ENCODE measurements around the gene ZMYM2. TPM values are rescaled to one million over a fixed set of nuclear protein-coding genes. Genes with fewer than 3 reads are reported as not detected.
A peak's percentile ranks its signal among the peaks of the same experiment; 100 is the strongest.

Gene ZMYM2
- total and polyA plus RNA-seq, 2 of the 13 experiments (the other 11 are each of a cell fraction or from before 2014, with no cell fraction given) = 22.4 to 40.8 TPM

GRCh38 chr13:20101467-20102316 is 143.2 kb downstream of the ZMYM2 start:
- no peaks in the 10 kb centered on the region for H4K20me1 ChIP-seq (ENCODE audit: insufficient read depth, low read length)
- H3K9ac ChIP-seq (ENCODE audit: insufficient read depth, low read depth, low read length) = no peak overlapping the region
- no peak overlapping the region for H3K4me2 ChIP-seq (ENCODE audit: low read depth, low read length)
- ChIA-PET POLR2A (no interaction called here), CTCF (ENCODE audit: low intra/inter-chr PET ratio, low total read pairs) (no interaction called here)
- no peaks in the 10 kb centered on the region for H3K36me3 ChIP-seq (replicated peaks in 1 of 2; ENCODE audit: control insufficient read depth in 1 of 2, insufficient read depth in 2 of 2, low read length in 2 of 2)
- FAIRE-seq (no peak), DNase-seq (ENCODE audit: low spot score) (no peak), ATAC-seq (peak; percentile 46; the same call in 2 of the 3 replicates)
- H3K27me3 ChIP-seq (ENCODE audit: control insufficient read depth in 1 of 2, insufficient read depth in 2 of 2, low read length in 2 of 2) = peaks cover 0 to 3% of the 10 kb centered on the region in 2 experiments; a peak in 1 of 5 replicates
- no peak overlapping the region for H3K27ac ChIP-seq (ENCODE audit: extremely low read length, insufficient read depth, low read length)
- TF ChIP-seq CSRNP1 (CRISPR knock-in tag; IDR thresholded peaks at IDR 0.05) (no peak), TGIF2 (CRISPR knock-in tag; IDR thresholded peaks at IDR 0.05) (no peak), ZMYM4 (CRISPR knock-in tag; IDR thresholded peaks at IDR 0.05) (no peak), REXO4 (CRISPR knock-in tag; IDR thresholded peaks at IDR 0.05; ENCODE audit: borderline replicate concordance) (no peak), NFAT5 (CRISPR knock-in tag; IDR thresholded peaks at IDR 0.05) (no peak)
- intact Hi-C loops (cut with micrococcal nuclease; ENCODE audit: unreplicated experiment) = no loop called here
- 54% methylated on average over 5 of the region's 8 CpGs for WGBS (ENCODE audit: low lambda C conversion rate)
- no peaks in the 10 kb centered on the region for H3K4me1 ChIP-seq (ENCODE audit: insufficient read depth, low read length)
- H3K9me3 ChIP-seq (ENCODE audit: low read length) = no peaks in the 10 kb centered on the region
- BruUV-seq (replicated peaks) = no TSS peak
- H3K4me3 ChIP-seq (replicated peaks in 1 of 3; ENCODE audit: insufficient read depth in 1 of 3, low read depth in 2 of 3, low read length in 3 of 3) = no peak overlapping the region
- H2AFZ ChIP-seq (ENCODE audit: low read length) = no peak overlapping the region
- no peaks in the 10 kb centered on the region for H3K79me2 ChIP-seq (ENCODE audit: insufficient read depth, low read length)
- in situ Hi-C loops (cut with HindIII; ENCODE audit: extremely low pct_ligation_motif_present, low pct_unique_long_range_greater_than_20kb) = no loop called here
